Gastrocnemius medialis (tissue), 4 donors: ENCODE results near the gene SLC13A5.

Experiments used
- CTCF ChIP-seq, 5 experiments: fragments of 450-650 bp in 3 of 5; fragments of 200-600 bp in 2 of 5; sonication (generic) in 2 of 5; IDR thresholded peaks in 4 of 5; conservative IDR thresholded peaks in 1 of 5; 1 replicate in 4 of 5; 2 replicates in 1 of 5; pipeline ENCODE4 v1.5.1; 2016 to 2019; ENCODE audit warnings: antibody characterized with exemption in 5 of 5, mild to moderate bottlenecking in 3 of 5, moderate library complexity in 3 of 5
- POLR2A ChIP-seq, 2 donors: fragments of 450-650 bp; IDR thresholded peaks; one replicate each; pipeline ENCODE4 v1.6.1; 2017; ENCODE audit warnings: antibody characterized with exemption in 2 of 2, mild to moderate bottlenecking in 2 of 2, moderate library complexity in 2 of 2

- no peak for TF ChIP-seq CTCF (IDR thresholded peaks at IDR 0.05 in 4 of 5, conservative IDR thresholded peaks at IDR 0.05 in 1 of 5)
- no peak for TF ChIP-seq POLR2A (IDR thresholded peaks at IDR 0.05)
These were observed 61.2 kb downstream of the SLC13A5 start for GRCh38 chr17:6651919-6652452.
